SHP77 (cell line): ENCODE results near the gene KCNK6.

Source experiments
- DNase-seq, 2 experiments: peaks; one replicate each; lab custom pipeline; 2025; lab: John Stamatoyannopoulos, UW

Gene KCNK6

GRCh38 chr19:38298821-38299680 is 20.6 kb upstream of the KCNK6 start:
- DNase-seq, result no peak

DNA sequence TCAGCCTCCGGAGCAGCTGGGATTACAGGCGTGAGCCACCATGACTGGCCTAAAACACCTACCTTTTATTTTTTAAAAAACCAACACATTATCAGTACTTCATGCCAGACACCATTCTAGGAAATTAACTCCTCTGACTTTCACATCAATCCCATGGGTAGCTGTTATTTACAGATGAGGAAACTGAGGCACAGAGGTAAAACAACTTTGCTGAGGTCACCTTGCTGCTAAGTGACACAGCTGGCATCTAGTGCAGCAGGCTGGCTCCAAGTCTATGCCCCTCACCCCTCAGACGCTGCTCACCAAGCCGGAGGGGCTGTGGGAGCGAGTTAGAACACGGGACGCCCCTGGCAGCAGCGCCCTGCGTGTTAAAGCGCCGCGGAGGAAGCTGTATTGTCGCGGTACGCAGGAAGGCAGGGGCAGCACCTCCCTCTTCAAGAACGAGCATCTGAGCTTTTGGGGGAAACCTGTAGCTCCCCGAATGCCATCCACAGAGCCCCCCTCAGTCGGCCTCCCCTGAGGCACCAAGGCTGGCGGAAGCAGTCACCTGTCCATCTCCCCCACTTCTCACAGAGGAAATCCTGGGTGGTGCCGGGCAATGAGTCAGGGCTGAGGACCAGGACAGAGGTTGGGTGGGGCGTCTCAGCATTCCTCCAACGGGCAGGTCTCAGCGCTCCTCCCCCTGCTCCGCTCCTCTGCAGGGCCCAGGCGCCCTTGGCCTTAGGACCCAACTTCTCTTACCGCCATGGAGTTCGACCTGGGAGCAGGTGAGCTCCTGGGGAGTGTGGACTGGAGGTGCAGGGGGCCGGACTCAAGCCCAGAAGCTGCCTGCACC is 15.9 kb upstream of the KCNK6 start, which contains the start of gene C19orf33:
Gene C19orf33, plus strand, starts transcription at position 735 of the 835 bp plus-strand sequence. Its CDS starts 11 bp downstream, at position 746.
- DNase-seq, result no peak

DNA sequence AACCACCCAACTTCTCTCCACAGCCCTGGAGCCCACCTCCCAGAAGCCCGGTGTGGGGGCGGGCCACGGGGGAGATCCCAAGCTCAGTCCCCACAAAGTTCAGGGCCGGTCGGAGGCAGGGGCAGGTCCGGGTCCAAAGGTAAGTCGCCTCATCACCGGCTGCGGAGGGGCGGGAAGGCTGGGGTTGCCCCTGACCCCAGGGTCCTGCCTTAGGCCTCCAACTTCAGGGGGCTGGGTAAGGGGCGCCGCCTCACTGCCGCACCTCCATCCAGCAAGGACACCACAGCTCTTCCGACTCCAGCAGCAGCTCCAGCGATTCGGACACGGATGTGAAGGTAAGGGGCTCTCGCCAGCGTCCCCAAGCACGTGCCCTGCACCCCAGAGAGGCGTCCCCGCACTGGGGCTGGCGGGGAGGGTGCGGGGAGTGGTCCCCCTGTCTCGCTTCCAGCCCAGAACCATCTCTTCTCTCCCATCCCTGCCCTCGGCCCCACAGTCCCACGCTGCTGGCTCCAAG is 15.2 kb upstream of the KCNK6 start:
- DNase-seq, result no peak

- peak in 1 of 2 experiments; percentile 26 for DNase-seq
Measured at GRCh38 chr19:38304866-38305429, 14.7 kb upstream of the KCNK6 start.

- no peak for DNase-seq
Measured at GRCh38 chr19:38306236-38306635, 13.4 kb upstream of the KCNK6 start.

GRCh38 chr19:38307076-38307475 is 12.6 kb upstream of the KCNK6 start:
- no peak for DNase-seq

GRCh38 chr19:38307597-38307996 is 12.0 kb upstream of the KCNK6 start:
- DNase-seq, result no peak

DNA sequence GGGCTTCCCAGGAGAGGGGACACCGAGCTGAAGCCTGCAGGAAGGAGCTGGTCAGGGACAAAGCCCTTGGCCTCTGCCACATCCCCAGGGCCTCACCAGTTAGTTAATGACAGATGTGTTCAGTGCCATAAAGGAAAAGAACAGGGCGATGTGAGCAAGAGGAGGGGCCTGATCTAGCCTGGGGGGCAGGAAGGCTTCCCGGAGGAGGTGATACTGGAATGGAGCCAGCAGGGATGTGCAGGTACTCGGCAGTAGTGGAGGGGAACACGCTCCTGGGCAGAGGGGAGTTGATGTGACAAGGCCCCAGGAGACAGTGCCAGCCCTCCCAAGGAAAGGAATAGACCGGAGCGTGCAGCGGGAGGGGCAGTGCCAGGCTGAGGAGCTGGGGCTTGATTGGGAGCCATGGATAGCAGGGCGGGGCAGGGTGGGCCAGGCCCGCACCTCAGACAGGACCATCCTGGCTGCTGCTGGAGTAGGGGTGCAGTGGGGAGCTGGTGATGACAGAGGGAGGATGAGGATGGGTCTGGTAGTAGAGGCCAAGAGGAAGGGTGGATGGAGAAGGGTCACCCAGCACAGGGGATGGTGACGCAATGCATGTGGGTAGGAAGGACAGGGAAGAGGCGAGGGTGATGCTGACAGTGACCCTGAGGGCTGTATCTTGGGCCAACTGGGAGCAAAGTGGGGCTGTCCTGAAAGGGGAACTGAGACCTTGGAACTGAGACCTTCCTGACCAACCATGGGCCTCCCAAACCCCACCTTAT is 11.5 kb upstream of the KCNK6 start:
- no peak for DNase-seq

- DNase-seq, result no peak
Measured at GRCh38 chr19:38308926-38309614, 10.6 kb upstream of the KCNK6 start.

GRCh38 chr19:38309615-38310278 is 9.9 kb upstream of the KCNK6 start:
- DNase-seq, result no peak

- no peak for DNase-seq
Measured at GRCh38 chr19:38310279-38310670, 9.4 kb upstream of the KCNK6 start.

GRCh38 chr19:38310986-38311385 is 8.7 kb upstream of the KCNK6 start:
- no peak for DNase-seq

- peak; percentile 99 for DNase-seq
Measured at GRCh38 chr19:38315657-38316476, 3.8 kb upstream of the KCNK6 start, which contains the start of gene YIF1B. Gene YIF1B (minus strand): TSS chr19:38315947. CDS start chr19:38315917, 30 bp downstream.

GRCh38 chr19:38316477-38317067 is 3.1 kb upstream of the KCNK6 start:
- DNase-seq, result no peak

- no peak for DNase-seq
Measured at GRCh38 chr19:38317104-38317612, 2.5 kb upstream of the KCNK6 start.

DNA sequence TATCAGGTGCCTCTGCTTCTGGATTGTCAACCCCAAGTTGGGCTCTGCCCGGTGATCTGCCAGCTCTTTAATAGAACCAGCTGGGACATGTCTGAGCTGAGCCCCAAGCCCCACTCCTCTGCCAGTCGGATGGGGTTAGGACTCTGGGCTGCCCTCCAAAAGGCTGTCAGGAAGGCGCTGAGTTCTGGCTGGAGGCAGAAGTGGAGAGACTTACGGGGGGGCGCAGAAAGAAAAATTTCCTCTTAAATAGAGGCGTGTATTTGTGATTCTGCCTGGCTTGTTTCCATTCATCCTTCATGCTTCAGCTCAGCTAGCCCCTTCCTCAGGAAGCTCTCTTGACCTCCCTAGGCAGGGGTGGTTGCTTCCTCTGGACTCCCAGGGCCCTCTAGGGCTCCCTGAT is 985 bp upstream of the KCNK6 start:
- DNase-seq, result no peak

DNA sequence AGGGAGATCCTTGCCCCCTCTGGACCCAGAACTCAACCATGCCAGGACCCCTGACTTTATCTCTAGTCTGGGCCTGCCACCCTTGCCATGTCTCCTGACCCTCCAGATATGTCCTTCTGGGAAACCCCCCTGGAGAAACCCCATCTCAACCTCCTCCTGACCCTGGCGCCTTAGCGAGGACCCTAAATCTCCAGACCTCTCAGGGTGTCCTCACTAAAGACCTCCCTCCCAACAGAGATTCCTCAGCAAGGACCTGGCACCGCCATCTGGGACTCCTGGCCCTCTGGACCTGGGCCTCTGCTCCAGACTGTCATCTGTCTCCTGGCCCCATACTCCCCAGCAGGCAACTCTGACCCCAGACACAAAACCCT is 1.3 kb downstream of the KCNK6 start:
- no peak for DNase-seq

DNA sequence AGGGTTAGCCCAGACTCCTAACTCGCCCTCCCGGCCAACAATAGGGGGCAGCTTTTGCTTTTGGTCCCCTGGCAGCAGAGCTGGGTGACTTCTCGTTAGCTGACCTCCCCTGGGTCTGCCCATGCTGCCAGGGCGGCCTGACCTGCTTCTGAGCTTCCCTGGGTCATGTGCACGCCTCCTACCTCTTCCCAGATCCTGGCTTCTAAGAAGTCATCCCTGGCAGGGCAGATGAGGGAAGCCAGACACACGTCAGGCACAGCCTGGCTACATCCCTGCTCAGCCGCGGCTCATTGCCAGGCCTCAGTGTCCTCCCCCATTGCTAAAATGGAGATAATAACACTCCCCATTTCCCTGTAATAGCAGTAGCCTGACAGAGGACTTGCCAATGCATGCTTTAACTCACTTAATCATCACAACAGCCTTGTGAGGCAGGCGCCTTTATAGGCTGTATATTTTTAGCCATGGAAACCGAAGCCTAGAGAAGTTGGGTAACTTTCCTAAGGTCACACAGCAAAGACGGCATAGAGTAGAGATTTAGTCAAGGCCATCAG is 2.1 kb downstream of the KCNK6 start:
- DNase-seq, result no peak

DNA sequence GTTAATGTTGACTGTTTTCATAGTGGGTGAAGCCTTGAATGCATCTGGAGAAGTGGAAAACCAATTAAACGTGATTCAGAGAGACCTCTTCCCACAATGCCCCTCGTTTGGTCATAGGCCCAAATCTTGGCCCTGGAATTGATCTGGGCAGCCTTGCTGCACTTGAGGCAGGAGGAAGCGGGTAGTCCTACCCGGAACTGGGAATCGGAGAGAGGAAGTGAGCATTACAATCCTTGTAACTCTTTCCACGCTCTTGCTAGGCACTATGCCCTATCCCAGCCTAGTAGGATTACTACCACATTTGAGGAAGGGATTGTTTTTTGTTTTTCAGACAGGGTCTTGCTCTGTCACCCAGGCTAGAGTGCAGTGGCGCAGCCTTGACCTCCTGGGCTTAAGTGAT is 3.6 kb downstream of the KCNK6 start:
- no peak for DNase-seq
